Endothelial cell of umbilical vein (primary cell): ENCODE data around the gene SPTSSB. TPM values are rescaled to one million over a fixed set of nuclear protein-coding genes. Genes with fewer than 3 reads are reported as not detected.

Experiments
- BruUV-seq: library from RNA; stranded (reverse); fragments of 400-500 nt; replicated peaks from 2 replicates; lab custom pipeline; 2021; lab: Mats Ljungman, UMichigan
- CTCF ChIA-PET: fragments of 300-600, 350-600 bp; sonication (Branson Sonifier 250); formaldehyde crosslinking; loops from one replicate; lab custom pipeline; 2021; ENCODE audit warnings: antibody characterized with exemption, inconsistent platforms; lab: Charles Lee
- POLR2A ChIA-PET: fragments of 300-600, 350-600 bp; sonication (Branson Sonifier 250); formaldehyde crosslinking; loops from one replicate; lab custom pipeline; 2021; ENCODE audit warnings: antibody characterized with exemption, inconsistent platforms; lab: Charles Lee
- DNase-seq: peaks from one replicate; pipeline ENCODE4 v3.0.0-alpha.2; 2011; ENCODE audit warnings: low read depth, low spot score
- FAIRE-seq: peaks from 2 replicates; lab custom pipeline; 2011; peaks lifted over from hg19 to GRCh38; lab: Jason Lieb, UNC
- H2AFZ ChIP-seq: 2 replicates; pipeline ENCODE4 v1.6.0; 2012; ENCODE audit warnings: low read depth, low read length, control low read depth, inconsistent platforms
- H3K27ac ChIP-seq: 2 replicates; pipeline ENCODE4 v1.5.1; 2011; ENCODE audit warnings: low read depth, mild to moderate bottlenecking, control low read depth, low read length, moderate library complexity; ENCODE audit not compliant: insufficient read depth
- H3K27me3 ChIP-seq, 2 experiments: 2 replicates each; pipeline versions ENCODE4 v1.6.0 to v1.6.1; 2011; ENCODE audit warnings: low read length in 2 of 2, mixed read lengths in 1 of 2; ENCODE audit not compliant: control insufficient read depth in 2 of 2, insufficient read depth in 2 of 2
- H3K36me3 ChIP-seq, 2 experiments: 2 replicates in 1 of 2; 3 replicates in 1 of 2; pipeline ENCODE4 v1.5.1; 2011; ENCODE audit warnings: low read length in 2 of 2, mild to moderate bottlenecking in 1 of 2, moderate library complexity in 1 of 2; ENCODE audit not compliant: control insufficient read depth in 2 of 2, insufficient read depth in 2 of 2; ENCODE audit errors: extremely low read depth in 1 of 2
- H3K4me1 ChIP-seq: 3 replicates; pipeline ENCODE4 v1.5.1; 2011; ENCODE audit warnings: mild to moderate bottlenecking, low read length; ENCODE audit not compliant: control insufficient read depth, insufficient read depth; ENCODE audit errors: extremely low read depth
- H3K4me2 ChIP-seq: 2 replicates; pipeline ENCODE4 v1.6.1; 2011; ENCODE audit warnings: low read length, control low read depth, mixed read lengths; ENCODE audit not compliant: insufficient read depth
- H3K4me3 ChIP-seq, 3 experiments: fragments of 200-600 bp in 1 of 3; sonication (generic), shearing (Covaris generic) in 1 of 3; replicated peaks in 1 of 3; 2 replicates each; pipeline ENCODE4 v1.5.1; 2011 to 2016; ENCODE audit warnings: control low read depth in 3 of 3, low read length in 3 of 3, mild to moderate bottlenecking in 2 of 3, inconsistent platforms in 1 of 3, low read depth in 1 of 3, moderate library complexity in 1 of 3; ENCODE audit not compliant: insufficient read depth in 1 of 3
- H3K79me2 ChIP-seq: 2 replicates; pipeline ENCODE4 v1.6.0; 2012; ENCODE audit warnings: low read length, inconsistent platforms; ENCODE audit not compliant: control insufficient read depth, insufficient read depth
- H3K9ac ChIP-seq: replicated peaks from 2 replicates; pipeline ENCODE3; 2011; ENCODE audit warnings: low read length, control low read depth; ENCODE audit not compliant: insufficient read depth; ENCODE audit errors: extremely low read depth
- H3K9me1 ChIP-seq: replicated peaks from 3 replicates; pipeline ENCODE4 v1.6.0; 2011; ENCODE audit warnings: mild to moderate bottlenecking, low read length; ENCODE audit not compliant: control insufficient read depth, insufficient read depth; ENCODE audit errors: extremely low read depth
- H3K9me3 ChIP-seq: replicated peaks from 2 replicates; pipeline ENCODE4 v1.5.1; 2012; ENCODE audit warnings: low read length, inconsistent platforms; ENCODE audit not compliant: control insufficient read depth, insufficient read depth
- H4K20me1 ChIP-seq: replicated peaks from 2 replicates; pipeline ENCODE3; 2011; ENCODE audit warnings: mild to moderate bottlenecking, low read length; ENCODE audit not compliant: control insufficient read depth, insufficient read depth; ENCODE audit errors: extremely low read depth
- EZH2 ChIP-seq: IDR thresholded peaks from 2 replicates; pipeline ENCODE4 v1.6.1; 2012; ENCODE audit warnings: borderline replicate concordance, low read depth, mild to moderate bottlenecking, moderate library complexity, low read length, inconsistent platforms; ENCODE audit not compliant: severe bottlenecking
- FOS ChIP-seq: IDR thresholded peaks from 2 replicates; pipeline ENCODE4 v1.6.1; 2011; ENCODE audit warnings: mild to moderate bottlenecking, low read length, moderate library complexity, borderline replicate concordance; ENCODE audit not compliant: insufficient read depth
- GATA2 ChIP-seq: IDR thresholded peaks from 2 replicates; pipeline ENCODE4 v1.7.0; 2011; ENCODE audit warnings: low read depth, mild to moderate bottlenecking, moderate library complexity, mixed read lengths, low read length; ENCODE audit not compliant: insufficient read length, insufficient read depth
- JUN ChIP-seq: IDR thresholded peaks from 2 replicates; pipeline ENCODE4 v1.6.1; 2011; ENCODE audit warnings: borderline replicate concordance, low read depth; ENCODE audit not compliant: insufficient read length, insufficient read depth
- MYC ChIP-seq: IDR thresholded peaks from one replicate; pipeline ENCODE4 v1.6.1; 2011; ENCODE audit warnings: mild to moderate bottlenecking, low read depth, low read length
- POLR2A ChIP-seq: IDR thresholded peaks from 2 replicates; pipeline ENCODE4 v1.6.1; 2012; ENCODE audit warnings: low read depth, mild to moderate bottlenecking, control low read depth, low read length
- POLR2AphosphoS5 ChIP-seq: IDR thresholded peaks from 2 replicates; pipeline ENCODE4 v1.6.1; 2012; ENCODE audit warnings: low read depth, mild to moderate bottlenecking, control low read depth, low read length, moderate library complexity; ENCODE audit not compliant: insufficient read depth
- dilution Hi-C: fragments of 300-500 bp; cut with MboI; formaldehyde crosslinking; loops from one replicate; pipeline ENCODE4 v1.15.0; 2019; ENCODE audit warnings: low sequenced_read_pairs; ENCODE audit not compliant: extremely low pct_ligation_motif_present
- intact Hi-C: fragments of 100-400 bp; cut with micrococcal nuclease; formaldehyde crosslinking; loops from one replicate; pipeline ENCODE4 v1.10.0; 2022
- polyA plus RNA-seq, 4 experiments: library from polyadenylated mRNA; depleted of rRNA in 3 of 4; stranded (reverse) in 3 of 4; unstranded in 1 of 4; fragments of >200 nt; gene quantifications; 2 replicates each; pipeline versions ENCODE4 v1.2.1 to v1.2.3, GENCODE V29; 2011 to 2012; ENCODE audit warnings: missing spikeins in 1 of 4
- total RNA-seq: library from RNA; stranded (reverse); gene quantifications from 2 replicates; pipeline ENCODE4 v1.2.3, GENCODE V29; 2021
- TF ChIP-seq, protein P1 (sequence below), 2 donors: IDR thresholded peaks; 1 replicate in 1 of 2; 2 replicates in 1 of 2; pipeline ENCODE4 v1.5.1; 2011; ENCODE audit warnings: low read length in 2 of 2, mild to moderate bottlenecking in 2 of 2, moderate library complexity in 2 of 2, control low read depth in 1 of 2, inconsistent platforms in 1 of 2, low read depth in 1 of 2; ENCODE audit not compliant: insufficient read depth in 1 of 2; ENCODE audit errors: extremely low read depth in 1 of 2
- TF ChIP-seq, protein P2 (sequence below): IDR thresholded peaks from 2 replicates; pipeline ENCODE4 v1.6.1; 2011; ENCODE audit not compliant: insufficient read depth, insufficient read length

The SPTSSB gene
- total and polyA plus RNA-seq, 2 donors (not counting 3 experiments of a cell fraction or from before 2014, with no cell fraction given), result not detected

DNA sequence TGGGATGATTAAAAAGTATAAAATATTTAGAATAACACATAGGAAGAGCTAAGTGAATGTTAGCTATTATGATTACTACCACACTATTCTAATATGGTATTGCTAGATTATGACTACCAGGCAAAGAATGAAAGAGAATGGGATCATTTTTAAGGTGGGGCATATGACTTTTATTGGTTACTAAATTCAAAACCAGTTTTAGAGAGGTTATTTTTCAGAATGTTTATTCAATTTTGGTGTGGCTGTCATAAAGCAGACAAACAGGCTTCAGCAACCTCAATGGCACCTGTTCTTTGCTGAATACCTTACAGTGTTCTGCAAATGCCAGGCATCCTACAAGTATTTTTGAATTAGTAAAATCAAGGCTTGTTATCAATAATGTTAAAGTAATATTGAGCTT lies 12.8 kb downstream of the SPTSSB start:
- no peak for FAIRE-seq
- H3K79me2 ChIP-seq, result no peaks in the 10 kb centered on the region
- intact Hi-C loops, result no loop called here

DNA sequence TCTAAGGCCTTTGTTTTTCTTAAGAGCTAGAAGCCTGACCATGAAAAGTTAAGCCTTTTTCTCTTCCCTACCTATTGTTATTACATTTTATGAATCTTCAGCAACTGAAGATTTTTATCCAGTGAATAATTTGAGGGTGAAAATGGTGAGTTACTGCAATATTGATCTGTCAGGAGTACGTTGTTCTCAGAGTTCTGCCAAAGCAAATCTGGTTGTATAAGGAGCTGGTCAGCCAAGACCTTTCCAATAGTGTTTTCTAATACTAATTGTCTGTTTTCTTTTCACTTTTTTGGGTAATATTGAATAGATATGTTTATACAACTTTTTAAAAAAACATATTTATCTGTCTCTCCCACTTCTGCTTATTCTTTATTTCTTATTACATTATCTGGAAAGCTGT lies 15.0 kb downstream of the SPTSSB start:
- CTCF ChIA-PET, result interaction anchor here (1.1 kb wide), 1 partner anchor 19 kb away, joined by 3 read pairs; no protein-coding TSS in a partner anchor
- dilution Hi-C loops, result no loop called here

More for the DNA sequence above, 12.8 kb downstream of the SPTSSB start:
- no peaks in the 10 kb centered on the region for H3K9me3 ChIP-seq
- H3K36me3 ChIP-seq, result no peaks in the 10 kb centered on the region
- ChIA-PET CTCF (interaction anchor here (0.9 kb wide), 1 partner anchor 26 kb away, joined by 3 read pairs; no protein-coding TSS in a partner anchor), POLR2A (no interaction called here)
- no peaks in the 10 kb centered on the region for H3K4me1 ChIP-seq
- no peak overlapping the region for H3K4me3 ChIP-seq
- no peaks in the 10 kb centered on the region for H3K27me3 ChIP-seq
- DNase-seq, result no peak
- H3K27ac ChIP-seq, result no peak overlapping the region
- no peaks in the 10 kb centered on the region for H4K20me1 ChIP-seq
- H3K9ac ChIP-seq, result no peak overlapping the region
- TF ChIP-seq JUN (no peak), FOS (no peak), EZH2 (no peak), POLR2AphosphoS5 (no peak), MYC (no peak), POLR2A (no peak)
- TF ChIP-seq, protein P1, sequence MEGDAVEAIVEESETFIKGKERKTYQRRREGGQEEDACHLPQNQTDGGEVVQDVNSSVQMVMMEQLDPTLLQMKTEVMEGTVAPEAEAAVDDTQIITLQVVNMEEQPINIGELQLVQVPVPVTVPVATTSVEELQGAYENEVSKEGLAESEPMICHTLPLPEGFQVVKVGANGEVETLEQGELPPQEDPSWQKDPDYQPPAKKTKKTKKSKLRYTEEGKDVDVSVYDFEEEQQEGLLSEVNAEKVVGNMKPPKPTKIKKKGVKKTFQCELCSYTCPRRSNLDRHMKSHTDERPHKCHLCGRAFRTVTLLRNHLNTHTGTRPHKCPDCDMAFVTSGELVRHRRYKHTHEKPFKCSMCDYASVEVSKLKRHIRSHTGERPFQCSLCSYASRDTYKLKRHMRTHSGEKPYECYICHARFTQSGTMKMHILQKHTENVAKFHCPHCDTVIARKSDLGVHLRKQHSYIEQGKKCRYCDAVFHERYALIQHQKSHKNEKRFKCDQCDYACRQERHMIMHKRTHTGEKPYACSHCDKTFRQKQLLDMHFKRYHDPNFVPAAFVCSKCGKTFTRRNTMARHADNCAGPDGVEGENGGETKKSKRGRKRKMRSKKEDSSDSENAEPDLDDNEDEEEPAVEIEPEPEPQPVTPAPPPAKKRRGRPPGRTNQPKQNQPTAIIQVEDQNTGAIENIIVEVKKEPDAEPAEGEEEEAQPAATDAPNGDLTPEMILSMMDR (IDR thresholded peaks at IDR 0.05; ENCODE audit: extremely low read depth in 1 of 2, insufficient read depth in 1 of 2, low read depth in 1 of 2, low read length in 2 of 2), result no peak
- dilution Hi-C loops, result no loop called here
- H3K4me2 ChIP-seq, result no peak overlapping the region
- no peaks in the 10 kb centered on the region for H3K9me1 ChIP-seq
- BruUV-seq, result no TSS peak
- H2AFZ ChIP-seq, result no peak overlapping the region

More for the DNA sequence above, 15.0 kb downstream of the SPTSSB start:
- POLR2A ChIA-PET, result no interaction called here
- no peak for TF ChIP-seq FOS
- TF ChIP-seq MYC, result no peak
- TF ChIP-seq POLR2AphosphoS5, result no peak
- TF ChIP-seq, protein P1 (IDR thresholded peaks at IDR 0.05; ENCODE audit: extremely low read depth in 1 of 2, insufficient read depth in 1 of 2, low read depth in 1 of 2, low read length in 2 of 2), result no peak
- no peak for TF ChIP-seq JUN
- no peak for TF ChIP-seq POLR2A
- TF ChIP-seq EZH2, result no peak
- no peak for TF ChIP-seq GATA2
- TF ChIP-seq, protein P2, sequence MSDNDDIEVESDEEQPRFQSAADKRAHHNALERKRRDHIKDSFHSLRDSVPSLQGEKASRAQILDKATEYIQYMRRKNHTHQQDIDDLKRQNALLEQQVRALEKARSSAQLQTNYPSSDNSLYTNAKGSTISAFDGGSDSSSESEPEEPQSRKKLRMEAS, result no peak
- no peak for FAIRE-seq
- Histone ChIP-seq H3K4me3 (no peak overlapping the region), H3K9me3 (no peaks in the 10 kb centered on the region), H4K20me1 (no peaks in the 10 kb centered on the region), H3K27me3 (no peaks in the 10 kb centered on the region), H2AFZ (no peak overlapping the region), H3K36me3 (no peaks in the 10 kb centered on the region), H3K79me2 (no peaks in the 10 kb centered on the region), H3K9ac (no peak overlapping the region), H3K4me1 (no peaks in the 10 kb centered on the region), H3K27ac (no peak overlapping the region), H3K9me1 (no peaks in the 10 kb centered on the region), H3K4me2 (no peak overlapping the region)
- DNase-seq, result no peak
- no TSS peak for BruUV-seq
- intact Hi-C loops, result no loop called here
